ENCODE data around the gene TERF2IP.
A peak's percentile ranks its signal among the peaks of the same experiment; 100 is the strongest.

TERF2IP gene

GRCh38 chr16:75640598-75640997 is 7.0 kb upstream of the TERF2IP start:
- no peak for DNase-seq

- DNase-seq = no peak
These were observed 3.1 kb upstream of the TERF2IP start for GRCh38 chr16:75644240-75645012.

GRCh38 chr16:75647112-75647491 is 471 bp upstream of the TERF2IP start:
- no peak for DNase-seq

- peak; percentile 87 for DNase-seq
These were observed 898 bp downstream of the TERF2IP start for GRCh38 chr16:75648265-75649076.

- no peak for DNase-seq
These were observed 6.3 kb downstream of the TERF2IP start for GRCh38 chr16:75653922-75654321.

GRCh38 chr16:75658175-75658574 is 10.6 kb downstream of the TERF2IP start:
- DNase-seq = no peak

GRCh38 chr16:75660321-75660720 is 12.7 kb downstream of the TERF2IP start:
- DNase-seq = no peak

- no peak for DNase-seq
These were observed 13.2 kb downstream of the TERF2IP start for GRCh38 chr16:75660726-75661302.

- no peak for DNase-seq
These were observed 19.9 kb downstream of the TERF2IP start for GRCh38 chr16:75667503-75667902.

GRCh38 chr16:75676909-75677308 is 29.3 kb downstream of the TERF2IP start, which contains the start of gene CPHXL2:
TSS of gene CPHXL2 (minus strand) at chr16:75677009. CDS start at chr16:75676999, 10 bp downstream.
- DNase-seq = no peak

GRCh38 chr16:75679366-75679765 is 31.8 kb downstream of the TERF2IP start:
- DNase-seq = no peak

- no peak for DNase-seq
These were observed 34.7 kb downstream of the TERF2IP start for GRCh38 chr16:75682308-75682707.

- no peak for DNase-seq
These were observed 39.8 kb downstream of the TERF2IP start for GRCh38 chr16:75687361-75687760.

GRCh38 chr16:75695708-75696107 is 48.1 kb downstream of the TERF2IP start:
- DNase-seq = no peak

GRCh38 chr16:75697571-75697970 is 50.0 kb downstream of the TERF2IP start:
- DNase-seq = no peak

GRCh38 chr16:75701361-75701760 is 53.8 kb downstream of the TERF2IP start, which contains the start of gene DUXB:
TSS of gene DUXB (minus strand) at chr16:75701461. CDS start at chr16:75701418, 43 bp downstream.
- no peak for DNase-seq

GRCh38 chr16:75702242-75702641 is 54.7 kb downstream of the TERF2IP start:
- no peak for DNase-seq

- DNase-seq = no peak
These were observed 55.7 kb downstream of the TERF2IP start for GRCh38 chr16:75703306-75703705.
